K562 (cell line): ENCODE results near the gene CREB3L4.

Source experiments
- ATF7 ChIP-seq: fragments of 450-650 bp; IDR thresholded peaks from 2 replicates; pipeline ENCODE4 v1.7.1; 2014; ENCODE audit warnings: mild to moderate bottlenecking, moderate library complexity
- EP300 ChIP-seq: IDR thresholded peaks from 2 replicates; pipeline ENCODE4 v1.6.1; 2012; ENCODE audit warnings: low read length, improper control_type of control experiment
- NFRKB ChIP-seq: fragments of 450-650 bp; IDR thresholded peaks from 2 replicates; pipeline ENCODE4 v1.6.1; 2016; ENCODE audit warnings: low read depth
- RCOR1 ChIP-seq, 2 experiments: IDR thresholded peaks; 2 replicates each; pipeline ENCODE4 v1.6.1; 2012; ENCODE audit warnings: low read depth in 2 of 2, low read length in 2 of 2, borderline replicate concordance in 1 of 2, improper control_type of control experiment in 1 of 2
- SREBF1 ChIP-seq: fragments of 150-350 bp; IDR thresholded peaks from 2 replicates; pipeline ENCODE4 v1.6.1; 2014; ENCODE audit warnings: antibody characterized with exemption, low read depth, low read length, borderline replicate concordance
- ZBTB12 ChIP-seq: fragments of 250-450 bp; sonication (Bioruptor Pico); IDR thresholded peaks from 2 replicates; pipeline ENCODE4 v1.4.0; 2020
- TF ChIP-seq, protein P1 (sequence below), 3 experiments: IDR thresholded peaks in 2 of 3; conservative IDR thresholded peaks in 1 of 3; 2 replicates each; pipeline ENCODE4 v1.5.1; 2011 to 2012; ENCODE audit warnings: low read length in 3 of 3, mild to moderate bottlenecking in 3 of 3, control low read depth in 2 of 3, improper control_type of control experiment in 1 of 3, inconsistent platforms in 1 of 3, low read depth in 1 of 3, mixed read lengths in 1 of 3, moderate library complexity in 1 of 3; ENCODE audit not compliant: insufficient read depth in 2 of 3

DNA sequence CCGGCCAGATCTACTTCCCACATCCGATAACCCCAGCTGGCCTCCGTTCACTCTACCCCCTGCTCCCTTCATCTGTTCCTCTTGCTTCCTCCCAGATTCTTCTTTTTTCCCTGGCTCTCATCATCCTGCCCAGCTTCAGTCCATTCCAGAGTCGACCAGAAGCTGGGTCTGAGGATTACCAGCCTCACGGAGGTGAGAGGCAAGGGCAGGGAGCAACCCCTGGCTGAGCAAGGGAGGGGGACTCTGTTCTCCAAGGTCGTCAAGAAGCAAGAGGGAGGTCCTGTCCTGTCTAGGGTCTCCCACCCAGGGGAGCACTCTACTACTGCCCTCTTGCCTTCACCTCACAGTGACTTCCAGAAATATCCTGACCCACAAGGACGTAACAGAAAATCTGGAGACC lies 5.8 kb downstream of the CREB3L4 start:
- TF ChIP-seq EP300 = no peak
- TF ChIP-seq ATF7 = no peak
- TF ChIP-seq SREBF1 = no peak
- TF ChIP-seq, protein P1, sequence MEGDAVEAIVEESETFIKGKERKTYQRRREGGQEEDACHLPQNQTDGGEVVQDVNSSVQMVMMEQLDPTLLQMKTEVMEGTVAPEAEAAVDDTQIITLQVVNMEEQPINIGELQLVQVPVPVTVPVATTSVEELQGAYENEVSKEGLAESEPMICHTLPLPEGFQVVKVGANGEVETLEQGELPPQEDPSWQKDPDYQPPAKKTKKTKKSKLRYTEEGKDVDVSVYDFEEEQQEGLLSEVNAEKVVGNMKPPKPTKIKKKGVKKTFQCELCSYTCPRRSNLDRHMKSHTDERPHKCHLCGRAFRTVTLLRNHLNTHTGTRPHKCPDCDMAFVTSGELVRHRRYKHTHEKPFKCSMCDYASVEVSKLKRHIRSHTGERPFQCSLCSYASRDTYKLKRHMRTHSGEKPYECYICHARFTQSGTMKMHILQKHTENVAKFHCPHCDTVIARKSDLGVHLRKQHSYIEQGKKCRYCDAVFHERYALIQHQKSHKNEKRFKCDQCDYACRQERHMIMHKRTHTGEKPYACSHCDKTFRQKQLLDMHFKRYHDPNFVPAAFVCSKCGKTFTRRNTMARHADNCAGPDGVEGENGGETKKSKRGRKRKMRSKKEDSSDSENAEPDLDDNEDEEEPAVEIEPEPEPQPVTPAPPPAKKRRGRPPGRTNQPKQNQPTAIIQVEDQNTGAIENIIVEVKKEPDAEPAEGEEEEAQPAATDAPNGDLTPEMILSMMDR (IDR thresholded peaks at IDR 0.05 in 2 of 3, conservative IDR thresholded peaks at IDR 0.05 in 1 of 3; ENCODE audit: insufficient read depth in 2 of 3, low read depth in 1 of 3, low read length in 3 of 3) = no peak
- TF ChIP-seq ZBTB12 (CRISPR knock-in tag) = no peak
- no peak for TF ChIP-seq NFRKB
- no peak for TF ChIP-seq RCOR1 (IDR thresholded peaks at IDR 0.05; ENCODE audit: borderline replicate concordance in 1 of 2, low read depth in 2 of 2, low read length in 2 of 2)
